ENCODE data around the gene PCID2. TPM values are rescaled to one million over a fixed set of nuclear protein-coding genes. Genes with fewer than 3 reads are reported as not detected.

The PCID2 gene
- total RNA-seq, 1 donor from 2014 or later: 67.1 TPM

- no peak for DNase-seq (ENCODE audit: low spot score)
- H3K4me3 Mint-ChIP-seq (ENCODE audit: low read depth): no peak overlapping the region
- no peaks in the 10 kb centered on the region for H3K27me3 Mint-ChIP-seq (ENCODE audit: low read depth)
- H3K27ac Mint-ChIP-seq: no peak overlapping the region
- intact Hi-C loops (cut with micrococcal nuclease): no loop called here
- H3K36me3 Mint-ChIP-seq (ENCODE audit: low read depth): peaks cover 71% of the 10 kb centered on the region
- no peaks in the 10 kb centered on the region for H3K9me3 Mint-ChIP-seq
- peaks cover 8% of the 10 kb centered on the region for H3K4me1 Mint-ChIP-seq (ENCODE audit: low read depth)
Measured at GRCh38 chr13:113178070-113178895, 30.2 kb downstream of the PCID2 start.

GRCh38 chr13:113176822-113177221 is 31.6 kb downstream of the PCID2 start:
- Mint-ChIP-seq H3K27me3 (ENCODE audit: low read depth) (no peaks in the 10 kb centered on the region), H3K36me3 (ENCODE audit: low read depth) (peaks cover 63% of the 10 kb centered on the region), H3K4me3 (ENCODE audit: low read depth) (no peak overlapping the region), H3K27ac (no peak overlapping the region), H3K9me3 (no peaks in the 10 kb centered on the region), H3K4me1 (ENCODE audit: low read depth) (peaks cover 8% of the 10 kb centered on the region)
- no peak for DNase-seq (ENCODE audit: low spot score)
- intact Hi-C loops (cut with micrococcal nuclease): no loop called here

- Mint-ChIP-seq H3K4me1 (ENCODE audit: low read depth) (peaks cover 8% of the 10 kb centered on the region), H3K9me3 (no peaks in the 10 kb centered on the region), H3K36me3 (ENCODE audit: low read depth) (peaks cover 64% of the 10 kb centered on the region), H3K4me3 (ENCODE audit: low read depth) (peak overlapping the region; percentile 15), H3K27me3 (ENCODE audit: low read depth) (no peaks in the 10 kb centered on the region), H3K27ac (peak overlapping the region; percentile 76)
- DNase-seq (ENCODE audit: low spot score): no peak
- intact Hi-C loops (cut with micrococcal nuclease): no loop called here
Measured at GRCh38 chr13:113176280-113176679, 32.2 kb downstream of the PCID2 start.

- peaks cover 9% of the 10 kb centered on the region for H3K4me1 Mint-ChIP-seq (ENCODE audit: low read depth)
- intact Hi-C loops (cut with micrococcal nuclease): no loop called here
- no peaks in the 10 kb centered on the region for H3K27me3 Mint-ChIP-seq (ENCODE audit: low read depth)
- no peak overlapping the region for H3K4me3 Mint-ChIP-seq (ENCODE audit: low read depth)
- DNase-seq (ENCODE audit: low spot score): no peak
- no peaks in the 10 kb centered on the region for H3K9me3 Mint-ChIP-seq
- no peak overlapping the region for H3K27ac Mint-ChIP-seq
- peaks cover 55% of the 10 kb centered on the region for H3K36me3 Mint-ChIP-seq (ENCODE audit: low read depth)
Measured at GRCh38 chr13:113172419-113172926, 36.0 kb downstream of the PCID2 start.

GRCh38 chr13:113171250-113172125 is 37.0 kb downstream of the PCID2 start:
- Mint-ChIP-seq H3K4me1 (ENCODE audit: low read depth) (peaks cover 9% of the 10 kb centered on the region), H3K36me3 (ENCODE audit: low read depth) (peaks cover 59% of the 10 kb centered on the region), H3K27ac (no peak overlapping the region), H3K27me3 (ENCODE audit: low read depth) (no peaks in the 10 kb centered on the region), H3K4me3 (ENCODE audit: low read depth) (no peak overlapping the region), H3K9me3 (no peaks in the 10 kb centered on the region)
- intact Hi-C loops (cut with micrococcal nuclease): no loop called here
- DNase-seq (ENCODE audit: low spot score): no peak

- intact Hi-C loops (cut with micrococcal nuclease): no loop called here
- Mint-ChIP-seq H3K4me1 (ENCODE audit: low read depth) (peaks cover 3% of the 10 kb centered on the region), H3K27me3 (ENCODE audit: low read depth) (no peaks in the 10 kb centered on the region), H3K4me3 (ENCODE audit: low read depth) (no peak overlapping the region), H3K36me3 (ENCODE audit: low read depth) (peaks cover 49% of the 10 kb centered on the region), H3K27ac (no peak overlapping the region), H3K9me3 (no peaks in the 10 kb centered on the region)
- no peak for DNase-seq (ENCODE audit: low spot score)
Measured at GRCh38 chr13:113170511-113170910, 38.0 kb downstream of the PCID2 start.

- H3K9me3 Mint-ChIP-seq: no peaks in the 10 kb centered on the region
- H3K27ac Mint-ChIP-seq: no peak overlapping the region
- DNase-seq (ENCODE audit: low spot score): no peak
- peaks cover 3% of the 10 kb centered on the region for H3K4me1 Mint-ChIP-seq (ENCODE audit: low read depth)
- intact Hi-C loops (cut with micrococcal nuclease): no loop called here
- peaks cover 41% of the 10 kb centered on the region for H3K36me3 Mint-ChIP-seq (ENCODE audit: low read depth)
- no peak overlapping the region for H3K4me3 Mint-ChIP-seq (ENCODE audit: low read depth)
- no peaks in the 10 kb centered on the region for H3K27me3 Mint-ChIP-seq (ENCODE audit: low read depth)
Measured at GRCh38 chr13:113169277-113170272, 38.9 kb downstream of the PCID2 start.

- no peaks in the 10 kb centered on the region for H3K27me3 Mint-ChIP-seq (ENCODE audit: low read depth)
- no peak overlapping the region for H3K27ac Mint-ChIP-seq
- H3K4me3 Mint-ChIP-seq (ENCODE audit: low read depth): no peak overlapping the region
- no peak for DNase-seq (ENCODE audit: low spot score)
- peaks cover 7% of the 10 kb centered on the region for H3K4me1 Mint-ChIP-seq (ENCODE audit: low read depth)
- intact Hi-C loops (cut with micrococcal nuclease): no loop called here
- peaks cover 37% of the 10 kb centered on the region for H3K36me3 Mint-ChIP-seq (ENCODE audit: low read depth)
- H3K9me3 Mint-ChIP-seq: no peaks in the 10 kb centered on the region
Measured at GRCh38 chr13:113168211-113168610, 40.3 kb downstream of the PCID2 start.

- DNase-seq (ENCODE audit: low spot score): no peak
- intact Hi-C loops (cut with micrococcal nuclease): no loop called here
- Mint-ChIP-seq H3K27me3 (ENCODE audit: low read depth) (no peaks in the 10 kb centered on the region), H3K27ac (no peak overlapping the region), H3K4me1 (ENCODE audit: low read depth) (peaks cover 8% of the 10 kb centered on the region), H3K9me3 (no peaks in the 10 kb centered on the region), H3K4me3 (ENCODE audit: low read depth) (no peak overlapping the region), H3K36me3 (ENCODE audit: low read depth) (peaks cover 37% of the 10 kb centered on the region)
Measured at GRCh38 chr13:113167575-113167974, 40.9 kb downstream of the PCID2 start.

GRCh38 chr13:113167155-113167554 is 41.3 kb downstream of the PCID2 start:
- intact Hi-C loops (cut with micrococcal nuclease): no loop called here
- DNase-seq (ENCODE audit: low spot score): no peak
- Mint-ChIP-seq H3K27ac (no peak overlapping the region), H3K36me3 (ENCODE audit: low read depth) (peaks cover 37% of the 10 kb centered on the region), H3K27me3 (ENCODE audit: low read depth) (no peaks in the 10 kb centered on the region), H3K9me3 (no peaks in the 10 kb centered on the region), H3K4me1 (ENCODE audit: low read depth) (peaks cover 8% of the 10 kb centered on the region), H3K4me3 (ENCODE audit: low read depth) (no peak overlapping the region)

GRCh38 chr13:113166681-113167080 is 41.8 kb downstream of the PCID2 start:
- Mint-ChIP-seq H3K27me3 (ENCODE audit: low read depth) (no peaks in the 10 kb centered on the region), H3K36me3 (ENCODE audit: low read depth) (peaks cover 35% of the 10 kb centered on the region), H3K9me3 (no peaks in the 10 kb centered on the region), H3K4me3 (ENCODE audit: low read depth) (no peak overlapping the region), H3K4me1 (ENCODE audit: low read depth) (peaks cover 8% of the 10 kb centered on the region), H3K27ac (no peak overlapping the region)
- intact Hi-C loops (cut with micrococcal nuclease): no loop called here
- no peak for DNase-seq (ENCODE audit: low spot score)

GRCh38 chr13:113166266-113166665 is 42.2 kb downstream of the PCID2 start:
- H3K27me3 Mint-ChIP-seq (ENCODE audit: low read depth): no peaks in the 10 kb centered on the region
- no peak overlapping the region for H3K4me3 Mint-ChIP-seq (ENCODE audit: low read depth)
- H3K9me3 Mint-ChIP-seq: no peaks in the 10 kb centered on the region
- H3K36me3 Mint-ChIP-seq (ENCODE audit: low read depth): peaks cover 31% of the 10 kb centered on the region
- DNase-seq (ENCODE audit: low spot score): no peak
- intact Hi-C loops (cut with micrococcal nuclease): no loop called here
- H3K4me1 Mint-ChIP-seq (ENCODE audit: low read depth): peaks cover 10% of the 10 kb centered on the region
- H3K27ac Mint-ChIP-seq: no peak overlapping the region

All from activated T-helper 2 cell treated with anti-CD3 and anti-CD28 coated beads, Interferon-gamma antibody, Interleukin-2, Interleukin-4, amounts not matched to agents 10 μg/mL and 5 μg/mL and 100 μg/mL, durations not matched to agents 14 hours and 24 hours and 36 hours (primary cell).